HEK293 (cell line): ENCODE results near the gene TUT1.

Experiments used
- CTCF ChIA-PET: fragments of 350-600 bp; formaldehyde crosslinking; extraction: SDS; loops from one replicate; lab custom pipeline; 2021; ENCODE audit warnings: antibody characterized with exemption; lab: Yijun Ruan, JAX
- POLR2A ChIA-PET: fragments of 300-600 bp; formaldehyde crosslinking; extraction: SDS; loops from one replicate; lab custom pipeline; 2020; ENCODE audit warnings: antibody characterized with exemption, inconsistent platforms; lab: Yijun Ruan, JAX
- H3K27ac ChIP-seq: fragments of 200-500 bp; sonication (Bioruptor generic); 2 replicates; pipeline ENCODE4 v1.5.1; 2014; ENCODE audit warnings: low read depth, low read length, control low read depth, inconsistent platforms; ENCODE audit errors: extremely low read depth
- H3K36me3 ChIP-seq, 2 experiments: fragments of 200-500 bp in 1 of 2; sonication (Bioruptor generic) in 1 of 2; 1 replicate in 1 of 2; 2 replicates in 1 of 2; pipeline ENCODE4 v1.5.1; 2014 to 2017; ENCODE audit warnings: inconsistent platforms in 2 of 2, low read length in 2 of 2; ENCODE audit not compliant: control insufficient read depth in 2 of 2, insufficient read depth in 1 of 2
- H3K4me1 ChIP-seq: fragments of 200-500 bp; sonication (Bioruptor generic); 2 replicates; pipeline ENCODE4 v1.5.1; 2014; ENCODE audit warnings: mild to moderate bottlenecking, low read length, inconsistent platforms; ENCODE audit not compliant: control insufficient read depth, insufficient read depth
- H3K4me3 ChIP-seq: 2 replicates; pipeline ENCODE4 v1.5.1; 2011; ENCODE audit warnings: low read depth, mild to moderate bottlenecking, control low read depth, low read length, moderate library complexity
- H3K9me3 ChIP-seq: fragments of 200-500 bp; sonication (Bioruptor generic); 2 replicates; pipeline ENCODE4 v1.5.1; 2014; ENCODE audit warnings: low read depth, low read length, inconsistent platforms; ENCODE audit not compliant: control insufficient read depth, insufficient read depth
- BCL11A ChIP-seq: fragments of 450-650 bp; formaldehyde crosslinking; IDR thresholded peaks from 2 replicates; pipeline ENCODE4 v1.5.1; 2016; ENCODE audit warnings: low read depth, missing biosample characterization, missing genetic modification characterization
- FEZF1 ChIP-seq: fragments of 450-650 bp; formaldehyde crosslinking; IDR thresholded peaks from 2 replicates; pipeline ENCODE4 v1.5.1; 2016; ENCODE audit warnings: missing biosample characterization, missing genetic modification characterization
- GLIS2 ChIP-seq: fragments of 450-650 bp; formaldehyde crosslinking; IDR thresholded peaks from 2 replicates; pipeline ENCODE4 v1.5.1; 2016; ENCODE audit warnings: missing biosample characterization, missing genetic modification characterization
- HOXC10 ChIP-seq: sonication (generic); formaldehyde crosslinking; IDR thresholded peaks from 2 replicates; pipeline ENCODE4 v1.8.1; 2023; ENCODE audit warnings: mild to moderate bottlenecking, missing genetic modification reagents
- KLF16 ChIP-seq: fragments of 450-650 bp; formaldehyde crosslinking; IDR thresholded peaks from 2 replicates; pipeline ENCODE4 v1.5.1; 2017; ENCODE audit warnings: missing biosample characterization, missing genetic modification characterization
- ZBTB26 ChIP-seq: fragments of 450-650 bp; formaldehyde crosslinking; optimal IDR thresholded peaks from 2 replicates; pipeline ENCODE3; 2016; ENCODE audit warnings: missing biosample characterization, mild to moderate bottlenecking, missing genetic modification characterization
- ZBTB48 ChIP-seq: fragments of 450-650 bp; formaldehyde crosslinking; IDR thresholded peaks from 2 replicates; pipeline ENCODE4 v1.5.1; 2016; ENCODE audit warnings: missing biosample characterization, missing genetic modification characterization
- ZEB2 ChIP-seq: fragments of 450-650 bp; formaldehyde crosslinking; IDR thresholded peaks from 2 replicates; pipeline ENCODE4 v1.5.1; 2016; ENCODE audit warnings: missing biosample characterization, missing genetic modification characterization
- ZFP37 ChIP-seq: fragments of 450-650 bp; formaldehyde crosslinking; IDR thresholded peaks from 2 replicates; pipeline ENCODE4 v1.5.1; 2016; ENCODE audit warnings: missing biosample characterization, missing genetic modification characterization
- ZNF121 ChIP-seq: fragments of 450-650 bp; formaldehyde crosslinking; IDR thresholded peaks from 2 replicates; pipeline ENCODE4 v1.5.1; 2016; ENCODE audit warnings: missing biosample characterization, missing genetic modification characterization
- ZNF155 ChIP-seq: fragments of 450-650 bp; formaldehyde crosslinking; IDR thresholded peaks from 2 replicates; pipeline ENCODE4 v1.5.1; 2016; ENCODE audit warnings: missing biosample characterization, missing genetic modification characterization
- ZNF350 ChIP-seq: fragments of 450-650 bp; formaldehyde crosslinking; IDR thresholded peaks from 2 replicates; pipeline ENCODE4 v1.5.0; 2017; ENCODE audit warnings: missing biosample characterization, mild to moderate bottlenecking, missing genetic modification characterization
- ZNF391 ChIP-seq: fragments of 450-650 bp; formaldehyde crosslinking; IDR thresholded peaks from 2 replicates; pipeline ENCODE4 v1.5.1; 2016; ENCODE audit warnings: low read depth, missing biosample characterization, missing genetic modification characterization, borderline replicate concordance
- ZNF426 ChIP-seq: fragments of 450-650 bp; formaldehyde crosslinking; IDR thresholded peaks from 2 replicates; pipeline ENCODE4 v1.5.1; 2017; ENCODE audit warnings: missing biosample characterization, missing genetic modification characterization, mild to moderate bottlenecking, inconsistent platforms, moderate library complexity
- ZNF433 ChIP-seq: fragments of 450-650 bp; formaldehyde crosslinking; IDR thresholded peaks from 2 replicates; pipeline ENCODE4 v1.5.1; 2016; ENCODE audit warnings: missing biosample characterization, missing genetic modification characterization, low read depth
- ZNF513 ChIP-seq: fragments of 450-650 bp; IDR thresholded peaks from 2 replicates; pipeline ENCODE4 v1.5.1; 2018; ENCODE audit warnings: missing biosample characterization, missing genetic modification characterization
- ZNF623 ChIP-seq: fragments of 450-650 bp; formaldehyde crosslinking; IDR thresholded peaks from 2 replicates; pipeline ENCODE4 v1.5.1; 2016; ENCODE audit warnings: missing biosample characterization, missing genetic modification characterization
- ZNF629 ChIP-seq: fragments of 450-650 bp; formaldehyde crosslinking; IDR thresholded peaks from 2 replicates; pipeline ENCODE4 v1.5.1; 2017; ENCODE audit warnings: missing biosample characterization, missing genetic modification characterization
- ZNF677 ChIP-seq: fragments of 450-650 bp; IDR thresholded peaks from 2 replicates; pipeline ENCODE4 v1.5.0; 2018; ENCODE audit warnings: missing biosample characterization, mild to moderate bottlenecking, missing genetic modification characterization, moderate library complexity
- ZNF701 ChIP-seq: fragments of 450-650 bp; formaldehyde crosslinking; IDR thresholded peaks from 2 replicates; pipeline ENCODE4 v1.5.1; 2016; ENCODE audit warnings: missing biosample characterization, missing genetic modification characterization
- ZNF791 ChIP-seq: fragments of 450-650 bp; formaldehyde crosslinking; IDR thresholded peaks from 2 replicates; pipeline ENCODE4 v1.5.1; 2016; ENCODE audit warnings: missing biosample characterization, missing genetic modification characterization
- TF ChIP-seq, protein P1 (sequence below): sonication (generic); formaldehyde crosslinking; IDR thresholded peaks from 2 replicates; pipeline ENCODE4 v1.8.1; 2022; ENCODE audit warnings: mild to moderate bottlenecking, moderate library complexity, missing genetic modification reagents
- TF ChIP-seq, protein P2 (sequence below): fragments of 450-650 bp; formaldehyde crosslinking; IDR thresholded peaks from 2 replicates; pipeline ENCODE4 v1.5.1; 2016; ENCODE audit warnings: missing biosample characterization, missing genetic modification characterization

Gene TUT1

DNA sequence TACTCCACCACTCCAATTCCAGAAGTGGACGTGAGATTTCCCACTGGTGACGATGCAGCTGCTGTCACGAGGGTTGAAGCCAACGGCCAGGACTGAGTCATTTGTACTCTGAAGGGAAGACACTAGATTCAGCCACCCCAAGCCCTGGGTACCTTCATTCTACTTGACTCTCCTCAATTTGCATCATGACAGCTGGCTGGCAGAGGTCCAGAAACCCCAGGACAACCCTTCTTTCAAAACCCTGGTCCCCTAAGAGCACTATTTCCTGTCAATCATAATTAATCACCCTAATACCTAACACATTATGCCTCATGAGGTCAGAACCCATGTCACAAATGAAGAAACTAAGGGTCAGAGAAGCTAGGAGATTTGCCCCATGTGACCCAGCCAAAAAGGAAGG, 16.4 kb upstream of the TUT1 start:
- TF ChIP-seq, protein P1, sequence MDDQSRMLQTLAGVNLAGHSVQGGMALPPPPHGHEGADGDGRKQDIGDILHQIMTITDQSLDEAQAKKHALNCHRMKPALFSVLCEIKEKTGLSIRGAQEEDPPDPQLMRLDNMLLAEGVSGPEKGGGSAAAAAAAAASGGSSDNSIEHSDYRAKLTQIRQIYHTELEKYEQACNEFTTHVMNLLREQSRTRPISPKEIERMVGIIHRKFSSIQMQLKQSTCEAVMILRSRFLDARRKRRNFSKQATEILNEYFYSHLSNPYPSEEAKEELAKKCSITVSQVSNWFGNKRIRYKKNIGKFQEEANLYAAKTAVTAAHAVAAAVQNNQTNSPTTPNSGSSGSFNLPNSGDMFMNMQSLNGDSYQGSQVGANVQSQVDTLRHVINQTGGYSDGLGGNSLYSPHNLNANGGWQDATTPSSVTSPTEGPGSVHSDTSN (CRISPR knock-in tag), result no peak
- TF ChIP-seq ZBTB26 (tag by site-specific recombination) (no peak), ZNF791 (tag by site-specific recombination) (no peak), BCL11A (tag by site-specific recombination) (no peak), ZNF121 (tag by site-specific recombination) (no peak), ZFP37 (tag by site-specific recombination) (no peak), ZNF629 (tag by site-specific recombination) (no peak), ZNF433 (no peak)
- CTCF ChIA-PET, result interaction anchor here (0.7 to 2.1 kb wide), 3 partner anchors 14 to 98 kb away, joined by 3 to 9 read pairs (median 3); no protein-coding TSS in a partner anchor
- Histone ChIP-seq H3K36me3 (peaks cover 0 to 58% of the 10 kb centered on the region in 2 experiments; a peak in 1 of 3 replicates), H3K27ac (no peak overlapping the region), H3K4me3 (no peak overlapping the region), H3K4me1 (no peaks in the 10 kb centered on the region), H3K9me3 (no peaks in the 10 kb centered on the region)
- POLR2A ChIA-PET, result interaction anchor here (0.6 to 1.2 kb wide), 4 partner anchors 16 to 834 kb away, joined by 3 to 7 read pairs (median 4); partner anchors contain the start of genes EEF1G, INTS5 and TUT1

GRCh38 chr11:62605902-62606301, 14.6 kb upstream of the TUT1 start:
- CTCF ChIA-PET, result interaction anchor here (0.7 to 1.0 kb wide), 3 partner anchors 17 to 1834 kb away, joined by 3 to 4 read pairs (median 3); no protein-coding TSS in a partner anchor
- no peaks in the 10 kb centered on the region for H3K4me1 ChIP-seq
- no peak for TF ChIP-seq ZNF426 (tag by site-specific recombination)
- TF ChIP-seq, protein P2, sequence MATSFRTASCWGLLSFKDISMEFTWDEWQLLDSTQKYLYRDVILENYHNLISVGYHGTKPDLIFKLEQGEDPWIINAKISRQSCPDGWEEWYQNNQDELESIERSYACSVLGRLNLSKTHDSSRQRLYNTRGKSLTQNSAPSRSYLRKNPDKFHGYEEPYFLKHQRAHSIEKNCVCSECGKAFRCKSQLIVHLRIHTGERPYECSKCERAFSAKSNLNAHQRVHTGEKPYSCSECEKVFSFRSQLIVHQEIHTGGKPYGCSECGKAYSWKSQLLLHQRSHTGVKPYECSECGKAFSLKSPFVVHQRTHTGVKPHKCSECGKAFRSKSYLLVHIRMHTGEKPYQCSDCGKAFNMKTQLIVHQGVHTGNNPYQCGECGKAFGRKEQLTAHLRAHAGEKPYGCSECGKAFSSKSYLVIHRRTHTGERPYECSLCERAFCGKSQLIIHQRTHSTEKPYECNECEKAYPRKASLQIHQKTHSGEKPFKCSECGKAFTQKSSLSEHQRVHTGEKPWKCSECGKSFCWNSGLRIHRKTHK (tag by site-specific recombination), result no peak
- TF ChIP-seq ZNF391 (tag by site-specific recombination), result no peak
- TF ChIP-seq HOXC10 (CRISPR knock-in tag), result no peak
- no peak for TF ChIP-seq GLIS2 (tag by site-specific recombination)
- no peak for TF ChIP-seq ZNF623
- no peak for TF ChIP-seq ZNF350 (tag by site-specific recombination)
- TF ChIP-seq ZBTB48 (tag by site-specific recombination), result no peak
- TF ChIP-seq FEZF1 (tag by site-specific recombination), result no peak
- TF ChIP-seq ZNF701, result no peak
- TF ChIP-seq ZEB2 (tag by site-specific recombination), result no peak
- no peak for TF ChIP-seq ZNF513 (tag by site-specific recombination)
- TF ChIP-seq ZNF155 (tag by site-specific recombination), result no peak
- no peak for TF ChIP-seq KLF16 (tag by site-specific recombination)
- no peak for TF ChIP-seq ZNF677 (tag by site-specific recombination)
- TF ChIP-seq, all 188 proteins: peak for 0
- POLR2A ChIA-PET, result interaction anchor here (1.0 to 1.1 kb wide), 2 partner anchors 14 to 32 kb away, joined by 6 to 7 read pairs; partner anchors contain the start of genes EEF1G and TUT1
- Histone ChIP-seq H3K9me3 (no peaks in the 10 kb centered on the region), H3K4me3 (no peak overlapping the region), H3K36me3 (peaks cover 0 to 58% of the 10 kb centered on the region in 2 experiments; a peak in 1 of 3 replicates), H3K27ac (no peak overlapping the region)
